Measurements from ENCODE around the gene NAXD. TPM values are rescaled to one million over a fixed set of nuclear protein-coding genes. Genes with fewer than 3 reads are reported as not detected.
"Not testable (repeated sequence)": the region's sequence is repeated elsewhere in the genome, so short reads cannot be mapped to it uniquely, and the experiment has no call there.

Gene NAXD
- total and polyA plus RNA-seq, 12 donors: 48.5 to 107 (median 62.9) TPM

DNA sequence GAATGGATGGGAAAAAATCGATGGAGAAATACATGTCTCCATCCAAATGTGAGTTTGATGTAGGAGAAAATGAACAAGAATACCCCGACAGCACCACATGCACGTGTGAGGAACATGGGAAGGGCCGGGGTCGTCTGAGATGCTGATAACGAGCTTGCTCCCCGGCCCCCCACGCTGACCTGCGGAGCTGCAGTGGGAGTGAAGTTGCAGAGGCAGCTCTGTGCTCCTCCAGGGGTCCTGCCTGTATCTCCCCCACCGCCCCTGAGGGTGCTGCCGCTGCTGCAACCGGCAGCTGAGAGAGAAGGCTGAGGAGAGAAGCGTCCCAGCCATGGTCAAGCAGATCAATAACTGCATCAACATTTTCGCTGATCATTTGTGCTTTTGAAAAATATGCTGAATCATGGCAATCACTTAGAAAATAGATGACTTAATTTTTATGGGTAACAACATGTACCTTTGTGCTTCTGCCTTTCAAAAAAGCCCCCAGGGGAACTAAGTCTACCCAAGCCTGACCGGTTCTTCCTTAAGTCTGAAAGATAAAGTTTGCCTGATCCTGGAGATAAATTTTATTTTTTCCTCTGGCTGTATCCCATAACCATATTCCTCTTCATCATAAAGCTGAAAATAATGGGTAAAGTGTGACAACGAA is 18.2 kb upstream of the NAXD start:
- intact Hi-C loops (cut with DNase I): loop anchor here (5.0 to 10.0 kb wide), 2 partner anchors 220 to 228 kb away; no protein-coding TSS in a partner anchor
- peak in 1 of 7 donors; percentile 30 for DNase-seq
- WGBS, 4 donors: 77 to 82% (median 80%) methylated on average over 15 to 16 of the region's 16 CpGs

DNA sequence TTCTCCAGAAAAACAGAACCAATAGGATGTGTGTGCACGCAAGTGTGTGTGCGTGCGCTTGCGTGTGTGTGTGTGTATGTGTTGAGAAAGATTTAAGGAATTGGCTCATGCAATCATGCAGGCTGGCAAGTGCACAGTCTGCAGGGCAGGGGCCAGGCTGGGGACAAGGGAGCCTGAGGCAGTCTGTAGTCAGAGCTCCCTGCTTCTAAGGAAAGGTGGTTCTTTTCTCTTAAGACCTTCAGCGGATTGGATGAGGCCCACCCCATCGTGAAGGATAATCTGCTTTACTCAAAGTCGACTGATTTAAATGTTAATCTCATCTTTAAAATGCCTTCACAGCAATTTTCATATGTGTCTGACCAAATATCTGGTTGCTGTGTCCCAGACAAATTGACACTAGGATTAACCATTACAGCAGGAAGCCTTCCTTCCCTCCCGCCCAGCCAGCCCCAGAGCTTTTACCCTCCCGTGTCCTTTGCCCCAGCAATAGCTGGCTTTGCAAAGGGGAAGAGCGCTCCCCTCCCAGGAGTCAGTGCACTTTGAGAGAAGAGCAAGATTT is 15.0 kb upstream of the NAXD start:
- no peak for DNase-seq
- Histone ChIP-seq H3K4me1 (replicated peaks in 1 of 2) (peaks cover 0 to 14% of the 10 kb centered on the region in 2 donors), H3K36me3 (replicated peaks in 1 of 2) (no peaks in the 10 kb centered on the region), H3K27ac (no peak overlapping the region), H3K9me3 (replicated peaks in 1 of 3) (no peaks in the 10 kb centered on the region), H3K27me3 (no peaks in the 10 kb centered on the region), H3K4me3 (no peak overlapping the region)
- TF ChIP-seq POLR2A (IDR thresholded peaks at IDR 0.05): no peak
- no peak for TF ChIP-seq CTCF (IDR thresholded peaks at IDR 0.05)
- WGBS, 4 donors: 85 to 91% (median 88%) methylated on average over 10 of the region's 10 CpGs
- intact Hi-C loops (cut with DNase I): no loop called here

More for the DNA sequence above, 18.2 kb upstream of the NAXD start:
- Histone ChIP-seq H3K4me1 (replicated peaks in 1 of 2) (peaks cover 0 to 8% of the 10 kb centered on the region in 2 donors), H3K27me3 (no peaks in the 10 kb centered on the region), H3K36me3 (replicated peaks in 1 of 2) (no peaks in the 10 kb centered on the region), H3K9me3 (replicated peaks in 1 of 3) (no peaks in the 10 kb centered on the region), H3K4me3 (no peak overlapping the region), H3K27ac (no peak overlapping the region)
- TF ChIP-seq CTCF (IDR thresholded peaks at IDR 0.05): no peak
- TF ChIP-seq POLR2A (IDR thresholded peaks at IDR 0.05): no peak

GRCh38 chr13:110600980-110601379 is 14.4 kb upstream of the NAXD start:
- Histone ChIP-seq H3K9me3 (replicated peaks in 1 of 3) (no peaks in the 10 kb centered on the region), H3K4me1 (replicated peaks in 1 of 2) (peaks cover 0 to 14% of the 10 kb centered on the region in 2 donors), H3K27ac (no peak overlapping the region), H3K27me3 (no peaks in the 10 kb centered on the region), H3K36me3 (replicated peaks in 1 of 2) (no peaks in the 10 kb centered on the region), H3K4me3 (no peak overlapping the region)
- intact Hi-C loops (cut with DNase I): no loop called here
- TF ChIP-seq CTCF (IDR thresholded peaks at IDR 0.05) (no peak), POLR2A (IDR thresholded peaks at IDR 0.05) (no peak)
- WGBS, 4 donors: 86 to 96% (median 89%) methylated on average over 4 of the region's 4 CpGs
- DNase-seq: no peak

DNA sequence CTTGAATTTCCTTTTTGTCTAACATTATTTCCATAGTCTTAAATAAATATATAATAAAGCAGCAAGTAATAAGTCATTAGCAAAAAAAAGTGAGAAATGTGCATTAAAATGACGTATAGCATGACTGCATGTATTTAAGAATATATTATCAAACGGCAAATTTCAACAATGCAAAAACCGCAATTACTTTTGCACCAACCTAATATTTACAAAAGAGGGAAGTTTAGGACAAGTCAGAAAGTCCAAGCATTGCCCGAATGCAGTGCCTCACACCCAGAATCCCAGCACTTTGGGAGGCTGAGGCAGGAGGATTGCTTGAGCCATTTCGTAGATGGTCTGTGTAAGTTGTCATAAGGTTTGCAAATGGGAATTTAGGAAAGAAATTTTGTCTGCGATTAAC is 10.2 kb upstream of the NAXD start:
- H3K36me3 ChIP-seq (replicated peaks in 1 of 2): no peaks in the 10 kb centered on the region
- no peaks in the 10 kb centered on the region for H3K9me3 ChIP-seq (replicated peaks in 1 of 3)
- intact Hi-C loops (cut with DNase I): no loop called here
- WGBS, 4 donors: 91 to 95% (median 94%) methylated on average over 6 of the region's 6 CpGs
- no peak for DNase-seq
- no peak overlapping the region for H3K4me3 ChIP-seq
- TF ChIP-seq POLR2A (IDR thresholded peaks at IDR 0.05): no peak
- peaks cover 12 to 24% of the 10 kb centered on the region in 2 donors for H3K4me1 ChIP-seq (replicated peaks in 1 of 2)
- H3K27me3 ChIP-seq: no peaks in the 10 kb centered on the region
- H3K27ac ChIP-seq: no peak overlapping the region

DNA sequence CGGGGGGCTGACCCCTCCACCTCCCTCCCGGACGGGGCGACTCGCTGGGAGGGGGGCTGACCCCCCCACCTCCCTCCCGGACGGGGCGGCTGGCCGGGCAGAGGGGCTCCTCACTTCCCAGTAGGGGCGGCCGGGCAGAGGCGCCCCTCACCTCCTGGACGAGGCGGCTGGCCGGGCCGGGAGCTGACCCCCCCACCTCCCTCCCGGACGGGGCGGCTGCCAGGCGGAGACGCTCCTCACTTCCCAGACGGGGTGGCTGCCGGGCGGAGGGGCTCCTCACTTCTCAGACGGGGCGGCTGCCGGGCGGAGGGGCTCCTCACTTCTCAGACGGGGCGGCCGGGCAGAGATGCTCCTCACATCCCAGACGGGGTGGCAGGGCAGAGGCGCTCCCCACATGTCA is 9.1 kb upstream of the NAXD start:
- H3K4me1 ChIP-seq (replicated peaks in 1 of 2): peaks cover 12 to 24% of the 10 kb centered on the region in 2 donors
- H3K36me3 ChIP-seq (replicated peaks in 1 of 2); H3K27ac ChIP-seq; intact Hi-C loops (cut with DNase I); H3K27me3 ChIP-seq; H3K4me3 ChIP-seq; H3K9me3 ChIP-seq (replicated peaks in 1 of 3); DNase-seq: not testable (repeated sequence)
- 96 to 97% methylated on average over 13 to 27 of the region's 33 CpGs; no CpG with 5 or more reads in 2 of the 4 donors for WGBS, 4 donors
